ENCODE measurements around the gene DCTN2. TPM values are rescaled to one million over a fixed set of nuclear protein-coding genes. Genes with fewer than 3 reads are reported as not detected.
"Not testable (repeated sequence)": the region's sequence is repeated elsewhere in the genome, so short reads cannot be mapped to it uniquely, and the experiment has no call there.

DCTN2 gene
- total RNA-seq, 1 donor from 2014 or later = 135 TPM

- DNase-seq (ENCODE audit: low spot score) = no peak
Observed at GRCh38 chr12:57516617-57517153, 30.3 kb downstream of the DCTN2 start.

GRCh38 chr12:57515934-57516541 is 31.0 kb downstream of the DCTN2 start:
- DNase-seq (ENCODE audit: low spot score) = no peak

- DNase-seq (ENCODE audit: low spot score) = no peak
Observed at GRCh38 chr12:57515408-57515933, 31.5 kb downstream of the DCTN2 start.

DNA sequence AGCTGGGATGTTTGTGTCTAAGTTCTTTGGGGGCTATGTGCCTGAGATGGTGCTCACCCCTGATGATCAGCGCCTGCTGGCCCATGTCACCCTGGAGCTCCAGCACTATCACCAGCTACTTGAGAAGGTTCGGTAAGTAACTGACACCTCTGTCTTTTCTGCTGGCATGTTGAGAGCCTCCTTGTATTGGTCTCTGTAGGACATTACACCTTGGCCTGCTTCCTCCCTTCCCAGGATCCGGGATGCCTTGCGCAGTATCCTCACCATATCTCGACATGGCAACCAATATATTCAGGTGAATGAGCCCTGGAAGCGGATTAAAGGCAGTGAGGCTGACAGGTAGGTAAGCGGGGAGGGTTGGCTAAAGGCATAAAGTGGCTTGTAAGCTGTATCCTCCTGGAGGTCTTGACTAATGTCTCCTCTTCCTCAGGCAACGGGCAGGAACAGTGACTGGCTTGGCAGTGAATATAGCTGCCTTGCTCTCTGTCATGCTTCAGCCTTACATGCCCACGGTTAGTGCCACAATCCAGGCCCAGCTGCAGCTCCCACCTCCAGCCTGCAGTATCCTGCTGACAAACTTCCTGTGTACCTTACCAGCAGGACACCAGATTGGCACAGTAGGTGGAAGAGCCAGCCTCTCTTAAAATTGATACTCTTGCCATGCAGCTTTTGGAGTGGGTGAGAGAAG is 32.1 kb downstream of the DCTN2 start:
- DNase-seq (ENCODE audit: low spot score) = no peak

GRCh38 chr12:57514246-57514645 is 32.7 kb downstream of the DCTN2 start:
- not testable (repeated sequence) for DNase-seq (ENCODE audit: low spot score)

DNA sequence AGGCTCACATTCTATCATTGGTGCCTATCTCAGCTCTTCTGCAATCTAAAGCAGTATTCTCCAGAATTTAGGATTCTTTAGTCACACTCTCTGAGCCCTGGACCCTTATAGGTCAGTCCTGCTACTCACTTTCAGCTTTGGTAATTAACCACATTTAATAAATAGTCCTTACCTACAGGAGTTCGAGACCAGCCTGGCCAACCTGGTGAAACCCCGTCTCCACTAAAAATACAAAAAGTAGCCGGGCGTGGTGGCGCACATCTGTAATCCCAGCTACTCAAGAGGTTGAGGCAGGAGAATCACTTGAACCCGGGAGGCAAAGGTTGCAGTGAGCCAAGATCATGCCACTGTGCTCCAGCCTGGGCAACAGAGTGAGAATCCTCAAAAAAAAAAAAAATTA is 33.3 kb downstream of the DCTN2 start:
- not testable (repeated sequence) for DNase-seq (ENCODE audit: low spot score)

DNA sequence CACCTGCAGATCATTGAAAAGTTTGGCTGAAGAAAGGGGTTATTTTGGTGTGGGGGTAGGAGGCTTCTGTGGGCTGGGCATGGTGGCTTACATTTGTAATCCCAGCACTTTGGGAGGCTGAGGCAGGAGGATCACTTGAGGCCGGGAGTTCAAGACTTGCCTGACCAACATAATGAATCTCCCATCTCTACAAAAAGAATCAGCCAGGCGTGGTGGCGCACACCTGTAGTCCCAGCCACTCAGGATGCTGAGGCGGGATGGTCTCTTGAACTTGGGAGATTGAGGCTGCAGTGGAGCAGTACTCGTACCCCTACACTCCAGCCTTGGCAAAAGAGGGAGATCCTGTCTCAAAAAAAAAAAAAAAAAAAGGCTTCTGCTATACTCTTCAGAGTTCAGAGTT is 33.7 kb downstream of the DCTN2 start:
- no peak for DNase-seq (ENCODE audit: low spot score)

DNA sequence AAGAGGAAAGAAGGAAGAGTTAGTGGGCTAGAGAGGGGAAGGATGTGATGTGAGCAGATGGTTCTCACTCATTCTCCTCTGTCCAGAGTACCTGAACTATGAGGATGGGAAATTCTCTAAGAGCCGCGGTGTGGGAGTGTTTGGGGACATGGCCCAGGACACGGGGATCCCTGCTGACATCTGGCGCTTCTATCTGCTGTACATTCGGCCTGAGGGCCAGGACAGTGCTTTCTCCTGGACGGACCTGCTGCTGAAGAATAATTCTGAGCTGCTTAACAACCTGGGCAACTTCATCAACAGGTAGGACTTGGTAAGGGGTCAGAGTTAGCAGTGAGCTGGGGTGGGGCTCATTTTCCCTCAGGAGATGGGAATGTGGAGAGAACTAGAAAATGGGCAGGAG is 34.3 kb downstream of the DCTN2 start:
- no peak for DNase-seq (ENCODE audit: low spot score)

DNA sequence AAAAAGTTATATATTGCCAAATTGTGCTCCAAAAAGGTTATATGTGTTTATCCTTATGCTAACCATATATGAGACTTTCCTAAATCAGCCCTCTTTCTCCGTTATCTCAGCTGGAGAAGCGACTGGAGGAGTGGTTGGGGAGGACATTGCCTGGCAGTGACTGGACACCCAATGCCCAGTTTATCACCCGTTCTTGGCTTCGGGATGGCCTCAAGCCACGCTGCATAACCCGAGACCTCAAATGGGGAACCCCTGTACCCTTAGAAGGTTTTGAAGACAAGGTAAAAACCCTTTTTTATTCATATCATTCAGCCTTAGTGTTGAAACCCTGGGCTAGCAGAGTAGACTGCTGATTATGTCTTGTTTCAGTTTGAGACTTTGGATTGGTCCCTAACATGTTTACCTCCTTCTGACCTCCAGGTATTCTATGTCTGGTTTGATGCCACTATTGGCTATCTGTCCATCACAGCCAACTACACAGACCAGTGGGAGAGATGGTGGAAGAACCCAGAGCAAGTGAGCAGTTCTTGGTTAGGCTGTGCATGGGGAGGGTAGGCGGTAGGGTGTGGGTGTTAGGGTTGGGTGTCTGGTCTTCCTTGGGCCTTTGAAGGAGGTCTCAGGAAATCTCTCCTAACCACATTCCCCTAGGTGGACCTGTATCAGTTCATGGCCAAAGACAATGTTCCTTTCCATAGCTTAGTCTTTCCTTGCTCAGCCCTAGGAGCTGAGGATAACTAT is 35.2 kb downstream of the DCTN2 start:
- no peak for DNase-seq (ENCODE audit: low spot score)

DNA sequence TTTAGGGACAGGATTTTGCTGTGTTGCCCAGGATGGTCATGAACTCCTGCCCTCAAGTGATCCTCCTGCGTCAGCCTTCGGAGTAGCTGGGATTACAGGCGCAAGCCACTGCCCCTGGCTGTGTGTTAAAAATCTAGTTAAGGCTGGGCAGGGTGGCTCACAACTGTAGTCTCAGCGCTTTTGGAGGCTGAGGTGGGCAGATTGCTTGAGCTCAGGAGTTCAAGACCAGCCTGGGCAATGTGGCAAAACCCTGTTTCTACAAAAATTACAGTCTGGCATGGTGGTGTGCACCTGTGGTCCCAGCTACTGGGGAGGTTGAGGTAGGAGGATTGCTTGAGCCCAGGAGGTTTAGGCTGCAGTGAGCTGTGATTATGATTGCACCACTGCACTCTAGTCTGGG is 35.8 kb downstream of the DCTN2 start:
- DNase-seq (ENCODE audit: low spot score) = no peak

- not testable (repeated sequence) for DNase-seq (ENCODE audit: low spot score)
Observed at GRCh38 chr12:57507796-57508195, 39.2 kb downstream of the DCTN2 start.

DNA sequence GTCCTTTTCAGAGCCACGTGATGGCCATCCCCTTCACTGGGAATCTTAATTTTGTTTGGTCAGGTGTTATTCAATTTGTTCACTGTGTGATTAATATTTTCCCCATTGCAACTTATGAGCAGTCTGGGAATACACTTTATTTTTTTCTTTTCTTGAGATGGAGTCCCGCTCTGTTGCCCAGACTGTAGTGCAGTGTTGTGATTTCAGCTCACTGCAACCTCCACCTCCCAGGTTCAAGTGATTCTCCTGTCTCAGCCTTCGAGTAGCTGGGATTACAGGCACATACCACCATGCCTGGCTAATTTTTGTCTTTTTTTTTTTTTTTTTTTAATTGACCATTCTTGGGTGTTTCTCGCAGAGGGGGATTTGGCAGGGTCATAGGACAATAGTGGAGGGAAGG is 40.5 kb downstream of the DCTN2 start:
- not testable (repeated sequence) for DNase-seq (ENCODE audit: low spot score)

GRCh38 chr12:57502311-57502969 is 44.6 kb downstream of the DCTN2 start:
- DNase-seq (ENCODE audit: low spot score) = not testable (repeated sequence)

DNA sequence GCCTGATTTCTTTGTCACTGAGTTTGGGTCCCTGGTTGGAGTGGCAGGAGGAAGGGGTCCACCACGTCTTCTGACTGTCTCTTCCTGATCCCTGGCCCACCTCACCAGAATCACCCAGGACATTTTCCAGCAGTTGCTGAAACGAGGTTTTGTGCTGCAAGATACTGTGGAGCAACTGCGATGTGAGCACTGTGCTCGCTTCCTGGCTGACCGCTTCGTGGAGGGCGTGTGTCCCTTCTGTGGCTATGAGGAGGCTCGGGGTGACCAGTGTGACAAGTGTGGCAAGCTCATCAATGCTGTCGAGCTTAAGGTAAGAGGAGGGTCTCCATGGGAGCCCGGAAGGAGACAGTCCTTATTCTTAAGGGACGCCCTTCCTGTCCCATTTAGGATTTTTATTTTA is 46.8 kb downstream of the DCTN2 start:
- no peak for DNase-seq (ENCODE audit: low spot score)

- DNase-seq (ENCODE audit: low spot score) = no peak
Observed at GRCh38 chr12:57498571-57498970, 48.4 kb downstream of the DCTN2 start.

DNA sequence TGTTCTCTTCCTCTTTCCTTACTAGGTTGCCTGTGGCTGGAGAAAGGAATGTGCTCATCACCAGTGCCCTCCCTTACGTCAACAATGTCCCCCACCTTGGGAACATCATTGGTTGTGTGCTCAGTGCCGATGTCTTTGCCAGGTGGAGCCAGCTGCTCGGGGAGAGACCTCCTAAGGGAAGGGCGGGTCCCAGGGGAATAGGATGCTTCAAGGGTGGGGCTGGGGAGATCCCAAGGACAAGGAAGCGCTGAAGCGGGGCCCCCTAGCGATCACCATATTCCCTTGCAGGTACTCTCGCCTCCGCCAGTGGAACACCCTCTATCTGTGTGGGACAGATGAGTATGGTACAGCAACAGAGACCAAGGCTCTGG is 48.9 kb downstream of the DCTN2 start:
- no peak for DNase-seq (ENCODE audit: low spot score)

GRCh38 chr12:57497223-57498131 is 49.5 kb downstream of the DCTN2 start:
- DNase-seq (ENCODE audit: low spot score) = no peak

DNA sequence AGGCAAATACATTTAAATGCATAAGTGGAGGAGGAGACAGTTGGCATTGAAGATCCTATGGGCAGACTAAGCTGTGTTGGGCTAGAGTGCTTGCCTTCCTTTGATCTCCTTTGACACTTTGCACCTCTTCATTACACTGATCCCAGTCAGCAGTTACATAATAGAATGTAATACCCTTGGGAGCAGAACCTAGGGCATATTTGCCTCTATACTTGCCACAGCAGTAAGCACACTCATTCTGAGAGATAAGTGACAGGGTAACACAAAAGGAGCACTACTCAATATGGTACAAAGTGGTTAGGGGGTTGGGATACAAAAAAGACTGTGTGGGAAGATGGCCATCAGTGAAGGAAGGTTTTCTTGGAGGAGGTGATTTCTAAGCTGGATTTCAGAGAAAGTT is 50.2 kb downstream of the DCTN2 start:
- DNase-seq (ENCODE audit: low spot score) = no peak

GRCh38 chr12:57495051-57495701 is 51.8 kb downstream of the DCTN2 start:
- not testable (repeated sequence) for DNase-seq (ENCODE audit: low spot score)
